Heart left ventricle (tissue), 13 donors: ENCODE results near the gene FGF19.

ENCODE experiments used
- CTCF ChIP-seq, 12 donors: fragments of 200-600 bp; sonication (generic) in 4 of 12; IDR thresholded peaks; one replicate each; pipeline versions ENCODE4 v1.5.0 to v1.8.0; 2018 to 2022; ENCODE audit warnings: antibody characterized with exemption in 12 of 12, mild to moderate bottlenecking in 5 of 12
- POLR2A ChIP-seq, 2 donors: fragments of 450-650 bp; IDR thresholded peaks; one replicate each; pipeline ENCODE4 v1.6.1; 2017; ENCODE audit warnings: antibody characterized with exemption in 2 of 2, mild to moderate bottlenecking in 2 of 2, moderate library complexity in 2 of 2
- donor health status: ischemic (EF 13 %, LVEDD 7.1; RV severe dilation, severe dysfunction).
- donor health status: DM: no; HTN: yes; CAD: no.
- donor health status: DM: no; HTN: no; CAD: no.
- donor health status: ischemic (EF 25% LVEDD 6.9; RV normal size, moderate dysfunction).
- donor health status: ischemic (EF 25% LVEDD 5.7; RV mildly dilated, moderate dysfunction).
- donor health status: ischemic (EF 35%, LVEDD 5.7; RV mildly dilated, moderate dysfunction).
- donor health status: nonischemic (EF 11% LVEDD 7.7; RV severe dilation, severe dysfunction).
- donor health status: DM: yes; HTN: yes; CAD: no.
- donor health status: PGD.
- donor health status: ischemic (EF 29% LVEDD 5.4; RV normal size, mild dysfunction).
- donor health status: nonischemic (EF 23%, LVEDD 6.1; RV moderate dilation, normal function).

- TF ChIP-seq POLR2A (IDR thresholded peaks at IDR 0.05) = no peak
- no peak for TF ChIP-seq CTCF (IDR thresholded peaks at IDR 0.05)
These were observed 29.4 kb downstream of the FGF19 start for GRCh38 chr11:69674267-69674885.
